Endothelial cell of umbilical vein (primary cell): ENCODE results near the gene DISP3. TPM values are rescaled to one million over a fixed set of nuclear protein-coding genes. Genes with fewer than 3 reads are reported as not detected.

Experiments used
- BruUV-seq: library from RNA; stranded (reverse); fragments of 400-500 nt; replicated peaks from 2 replicates; lab custom pipeline; 2021; lab: Mats Ljungman, UMichigan
- CTCF ChIA-PET: fragments of 300-600, 350-600 bp; sonication (Branson Sonifier 250); formaldehyde crosslinking; loops from one replicate; lab custom pipeline; 2021; ENCODE audit warnings: antibody characterized with exemption, inconsistent platforms; lab: Charles Lee
- POLR2A ChIA-PET: fragments of 300-600, 350-600 bp; sonication (Branson Sonifier 250); formaldehyde crosslinking; loops from one replicate; lab custom pipeline; 2021; ENCODE audit warnings: antibody characterized with exemption, inconsistent platforms; lab: Charles Lee
- DNase-seq: peaks from one replicate; pipeline ENCODE4 v3.0.0-alpha.2; 2011; ENCODE audit warnings: low read depth, low spot score
- FAIRE-seq: peaks from 2 replicates; lab custom pipeline; 2011; peaks lifted over from hg19 to GRCh38; lab: Jason Lieb, UNC
- H2AFZ ChIP-seq: 2 replicates; pipeline ENCODE4 v1.6.0; 2012; ENCODE audit warnings: low read depth, low read length, control low read depth, inconsistent platforms
- H3K27ac ChIP-seq: 2 replicates; pipeline ENCODE4 v1.5.1; 2011; ENCODE audit warnings: low read depth, mild to moderate bottlenecking, control low read depth, low read length, moderate library complexity; ENCODE audit not compliant: insufficient read depth
- H3K27me3 ChIP-seq, 2 experiments: 2 replicates each; pipeline versions ENCODE4 v1.6.0 to v1.6.1; 2011; ENCODE audit warnings: low read length in 2 of 2, mixed read lengths in 1 of 2; ENCODE audit not compliant: control insufficient read depth in 2 of 2, insufficient read depth in 2 of 2
- H3K36me3 ChIP-seq, 2 experiments: 2 replicates in 1 of 2; 3 replicates in 1 of 2; pipeline ENCODE4 v1.5.1; 2011; ENCODE audit warnings: low read length in 2 of 2, mild to moderate bottlenecking in 1 of 2, moderate library complexity in 1 of 2; ENCODE audit not compliant: control insufficient read depth in 2 of 2, insufficient read depth in 2 of 2; ENCODE audit errors: extremely low read depth in 1 of 2
- H3K4me1 ChIP-seq: 3 replicates; pipeline ENCODE4 v1.5.1; 2011; ENCODE audit warnings: mild to moderate bottlenecking, low read length; ENCODE audit not compliant: control insufficient read depth, insufficient read depth; ENCODE audit errors: extremely low read depth
- H3K4me2 ChIP-seq: 2 replicates; pipeline ENCODE4 v1.6.1; 2011; ENCODE audit warnings: low read length, control low read depth, mixed read lengths; ENCODE audit not compliant: insufficient read depth
- H3K4me3 ChIP-seq, 3 experiments: fragments of 200-600 bp in 1 of 3; sonication (generic), shearing (Covaris generic) in 1 of 3; replicated peaks in 1 of 3; 2 replicates each; pipeline ENCODE4 v1.5.1; 2011 to 2016; ENCODE audit warnings: control low read depth in 3 of 3, low read length in 3 of 3, mild to moderate bottlenecking in 2 of 3, inconsistent platforms in 1 of 3, low read depth in 1 of 3, moderate library complexity in 1 of 3; ENCODE audit not compliant: insufficient read depth in 1 of 3
- H3K79me2 ChIP-seq: 2 replicates; pipeline ENCODE4 v1.6.0; 2012; ENCODE audit warnings: low read length, inconsistent platforms; ENCODE audit not compliant: control insufficient read depth, insufficient read depth
- H3K9ac ChIP-seq: replicated peaks from 2 replicates; pipeline ENCODE3; 2011; ENCODE audit warnings: low read length, control low read depth; ENCODE audit not compliant: insufficient read depth; ENCODE audit errors: extremely low read depth
- H3K9me1 ChIP-seq: replicated peaks from 3 replicates; pipeline ENCODE4 v1.6.0; 2011; ENCODE audit warnings: mild to moderate bottlenecking, low read length; ENCODE audit not compliant: control insufficient read depth, insufficient read depth; ENCODE audit errors: extremely low read depth
- H3K9me3 ChIP-seq: replicated peaks from 2 replicates; pipeline ENCODE4 v1.5.1; 2012; ENCODE audit warnings: low read length, inconsistent platforms; ENCODE audit not compliant: control insufficient read depth, insufficient read depth
- H4K20me1 ChIP-seq: replicated peaks from 2 replicates; pipeline ENCODE3; 2011; ENCODE audit warnings: mild to moderate bottlenecking, low read length; ENCODE audit not compliant: control insufficient read depth, insufficient read depth; ENCODE audit errors: extremely low read depth
- EZH2 ChIP-seq: IDR thresholded peaks from 2 replicates; pipeline ENCODE4 v1.6.1; 2012; ENCODE audit warnings: borderline replicate concordance, low read depth, mild to moderate bottlenecking, moderate library complexity, low read length, inconsistent platforms; ENCODE audit not compliant: severe bottlenecking
- FOS ChIP-seq: IDR thresholded peaks from 2 replicates; pipeline ENCODE4 v1.6.1; 2011; ENCODE audit warnings: mild to moderate bottlenecking, low read length, moderate library complexity, borderline replicate concordance; ENCODE audit not compliant: insufficient read depth
- GATA2 ChIP-seq: IDR thresholded peaks from 2 replicates; pipeline ENCODE4 v1.7.0; 2011; ENCODE audit warnings: low read depth, mild to moderate bottlenecking, moderate library complexity, mixed read lengths, low read length; ENCODE audit not compliant: insufficient read length, insufficient read depth
- JUN ChIP-seq: IDR thresholded peaks from 2 replicates; pipeline ENCODE4 v1.6.1; 2011; ENCODE audit warnings: borderline replicate concordance, low read depth; ENCODE audit not compliant: insufficient read length, insufficient read depth
- MYC ChIP-seq: IDR thresholded peaks from one replicate; pipeline ENCODE4 v1.6.1; 2011; ENCODE audit warnings: mild to moderate bottlenecking, low read depth, low read length
- POLR2A ChIP-seq: IDR thresholded peaks from 2 replicates; pipeline ENCODE4 v1.6.1; 2012; ENCODE audit warnings: low read depth, mild to moderate bottlenecking, control low read depth, low read length
- POLR2AphosphoS5 ChIP-seq: IDR thresholded peaks from 2 replicates; pipeline ENCODE4 v1.6.1; 2012; ENCODE audit warnings: low read depth, mild to moderate bottlenecking, control low read depth, low read length, moderate library complexity; ENCODE audit not compliant: insufficient read depth
- dilution Hi-C: fragments of 300-500 bp; cut with MboI; formaldehyde crosslinking; loops from one replicate; pipeline ENCODE4 v1.15.0; 2019; ENCODE audit warnings: low sequenced_read_pairs; ENCODE audit not compliant: extremely low pct_ligation_motif_present
- intact Hi-C: fragments of 100-400 bp; cut with micrococcal nuclease; formaldehyde crosslinking; loops from one replicate; pipeline ENCODE4 v1.10.0; 2022
- polyA plus RNA-seq, 4 experiments: library from polyadenylated mRNA; depleted of rRNA in 3 of 4; stranded (reverse) in 3 of 4; unstranded in 1 of 4; fragments of >200 nt; gene quantifications; 2 replicates each; pipeline versions ENCODE4 v1.2.1 to v1.2.3, GENCODE V29; 2011 to 2012; ENCODE audit warnings: missing spikeins in 1 of 4
- total RNA-seq: library from RNA; stranded (reverse); gene quantifications from 2 replicates; pipeline ENCODE4 v1.2.3, GENCODE V29; 2021
- TF ChIP-seq, protein P1 (sequence below): IDR thresholded peaks from 2 replicates; pipeline ENCODE4 v1.6.1; 2011; ENCODE audit not compliant: insufficient read depth, insufficient read length
- TF ChIP-seq, protein P2 (sequence below), 2 donors: IDR thresholded peaks; 1 replicate in 1 of 2; 2 replicates in 1 of 2; pipeline ENCODE4 v1.5.1; 2011; ENCODE audit warnings: low read length in 2 of 2, mild to moderate bottlenecking in 2 of 2, moderate library complexity in 2 of 2, control low read depth in 1 of 2, inconsistent platforms in 1 of 2, low read depth in 1 of 2; ENCODE audit not compliant: insufficient read depth in 1 of 2; ENCODE audit errors: extremely low read depth in 1 of 2

The DISP3 gene
- total and polyA plus RNA-seq, 2 donors (not counting 3 experiments of a cell fraction or from before 2014, with no cell fraction given) = 0.26 to 0.49 TPM

DNA sequence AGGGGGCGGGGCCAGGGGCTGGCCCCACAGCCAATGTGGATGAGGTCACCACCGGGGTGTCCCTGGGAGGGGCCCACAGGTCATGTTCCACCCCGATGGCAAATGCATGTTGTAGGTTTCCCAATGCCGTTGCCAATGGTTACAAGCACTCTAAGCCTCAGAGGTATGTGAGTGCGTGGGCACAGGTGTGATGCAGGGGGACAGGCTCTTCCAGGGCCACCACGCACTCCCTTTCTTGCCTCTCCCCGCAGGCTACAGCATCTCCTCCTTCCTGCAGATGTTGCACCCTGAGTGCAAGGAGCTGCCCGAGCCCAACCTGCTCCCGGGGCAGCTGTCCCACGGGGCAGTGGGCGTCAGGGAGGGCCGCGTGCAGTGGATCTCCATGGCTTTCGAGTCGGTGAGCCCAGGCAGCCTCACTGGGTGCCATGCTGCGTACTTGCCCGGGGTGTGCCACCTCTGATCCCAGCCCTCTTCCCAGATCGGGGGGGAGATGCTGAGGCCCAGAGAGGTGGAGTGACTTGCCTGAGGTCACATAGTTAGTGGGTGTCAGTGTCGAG lies 52.4 kb downstream of the DISP3 start:
- H3K79me2 ChIP-seq = no peaks in the 10 kb centered on the region
- no peaks in the 10 kb centered on the region for H3K27me3 ChIP-seq
- no peak overlapping the region for H3K9ac ChIP-seq
- H3K27ac ChIP-seq = no peak overlapping the region
- POLR2A ChIA-PET = no interaction called here
- H3K4me1 ChIP-seq = no peaks in the 10 kb centered on the region
- CTCF ChIA-PET = no interaction called here
- H3K36me3 ChIP-seq = no peaks in the 10 kb centered on the region
- dilution Hi-C loops (no loop called here), intact Hi-C loops (no loop called here)
- H2AFZ ChIP-seq = no peak overlapping the region
- TF ChIP-seq GATA2 = no peak
- no peak for TF ChIP-seq POLR2AphosphoS5
- no peak for TF ChIP-seq MYC
- no peak for TF ChIP-seq EZH2
- no peak for TF ChIP-seq POLR2A
- no peak for TF ChIP-seq JUN
- TF ChIP-seq FOS = no peak
- TF ChIP-seq, protein P1, sequence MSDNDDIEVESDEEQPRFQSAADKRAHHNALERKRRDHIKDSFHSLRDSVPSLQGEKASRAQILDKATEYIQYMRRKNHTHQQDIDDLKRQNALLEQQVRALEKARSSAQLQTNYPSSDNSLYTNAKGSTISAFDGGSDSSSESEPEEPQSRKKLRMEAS = no peak
- TF ChIP-seq, protein P2, sequence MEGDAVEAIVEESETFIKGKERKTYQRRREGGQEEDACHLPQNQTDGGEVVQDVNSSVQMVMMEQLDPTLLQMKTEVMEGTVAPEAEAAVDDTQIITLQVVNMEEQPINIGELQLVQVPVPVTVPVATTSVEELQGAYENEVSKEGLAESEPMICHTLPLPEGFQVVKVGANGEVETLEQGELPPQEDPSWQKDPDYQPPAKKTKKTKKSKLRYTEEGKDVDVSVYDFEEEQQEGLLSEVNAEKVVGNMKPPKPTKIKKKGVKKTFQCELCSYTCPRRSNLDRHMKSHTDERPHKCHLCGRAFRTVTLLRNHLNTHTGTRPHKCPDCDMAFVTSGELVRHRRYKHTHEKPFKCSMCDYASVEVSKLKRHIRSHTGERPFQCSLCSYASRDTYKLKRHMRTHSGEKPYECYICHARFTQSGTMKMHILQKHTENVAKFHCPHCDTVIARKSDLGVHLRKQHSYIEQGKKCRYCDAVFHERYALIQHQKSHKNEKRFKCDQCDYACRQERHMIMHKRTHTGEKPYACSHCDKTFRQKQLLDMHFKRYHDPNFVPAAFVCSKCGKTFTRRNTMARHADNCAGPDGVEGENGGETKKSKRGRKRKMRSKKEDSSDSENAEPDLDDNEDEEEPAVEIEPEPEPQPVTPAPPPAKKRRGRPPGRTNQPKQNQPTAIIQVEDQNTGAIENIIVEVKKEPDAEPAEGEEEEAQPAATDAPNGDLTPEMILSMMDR (IDR thresholded peaks at IDR 0.05; ENCODE audit: extremely low read depth in 1 of 2, insufficient read depth in 1 of 2, low read depth in 1 of 2, low read length in 2 of 2) = no peak
- BruUV-seq = no TSS peak
- FAIRE-seq = no peak
- H4K20me1 ChIP-seq = no peaks in the 10 kb centered on the region
- H3K4me2 ChIP-seq = no peak overlapping the region
- no peak for DNase-seq
- H3K9me3 ChIP-seq = no peaks in the 10 kb centered on the region
- no peak overlapping the region for H3K4me3 ChIP-seq
- no peaks in the 10 kb centered on the region for H3K9me1 ChIP-seq
